Fibroblast of mammary gland (primary cell): Measurements from ENCODE around the gene TMEM163.

Experiments
- DNase-seq: peaks from one replicate; pipeline ENCODE4 v3.0.0-alpha.2; 2010; ENCODE audit warnings: low read depth
- H3K4me3 ChIP-seq: 2 replicates; pipeline ENCODE4 v1.5.1; 2011; ENCODE audit warnings: low read depth, mild to moderate bottlenecking, low read length, moderate library complexity; ENCODE audit not compliant: control insufficient read depth
- TF ChIP-seq, protein P1 (sequence below): conservative IDR thresholded peaks from 2 replicates; pipeline ENCODE4 v1.5.1; 2011; ENCODE audit warnings: low read depth, low read length, inconsistent platforms; ENCODE audit not compliant: control insufficient read depth, insufficient read depth

The TMEM163 gene

DNA sequence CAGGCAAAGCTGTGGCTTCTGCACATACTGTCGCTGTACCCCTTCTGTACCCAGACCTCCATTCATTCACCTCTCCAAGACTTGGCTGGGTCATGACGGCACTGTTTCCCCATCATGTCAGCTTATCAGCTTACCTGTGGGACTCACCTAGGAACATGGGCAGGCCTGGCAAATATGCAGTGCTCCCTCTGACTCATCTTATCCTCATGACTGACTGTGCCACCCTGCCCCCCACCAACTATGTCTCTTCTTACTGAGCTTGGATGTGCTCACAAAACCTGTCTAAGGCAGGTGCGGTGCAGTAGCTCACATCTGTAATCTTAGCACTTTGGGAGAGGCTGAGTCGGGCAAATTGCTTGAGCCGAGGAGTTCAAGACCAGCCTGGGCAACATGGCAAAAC, 312.5 kb downstream of the TMEM163 start:
- TF ChIP-seq, protein P1, sequence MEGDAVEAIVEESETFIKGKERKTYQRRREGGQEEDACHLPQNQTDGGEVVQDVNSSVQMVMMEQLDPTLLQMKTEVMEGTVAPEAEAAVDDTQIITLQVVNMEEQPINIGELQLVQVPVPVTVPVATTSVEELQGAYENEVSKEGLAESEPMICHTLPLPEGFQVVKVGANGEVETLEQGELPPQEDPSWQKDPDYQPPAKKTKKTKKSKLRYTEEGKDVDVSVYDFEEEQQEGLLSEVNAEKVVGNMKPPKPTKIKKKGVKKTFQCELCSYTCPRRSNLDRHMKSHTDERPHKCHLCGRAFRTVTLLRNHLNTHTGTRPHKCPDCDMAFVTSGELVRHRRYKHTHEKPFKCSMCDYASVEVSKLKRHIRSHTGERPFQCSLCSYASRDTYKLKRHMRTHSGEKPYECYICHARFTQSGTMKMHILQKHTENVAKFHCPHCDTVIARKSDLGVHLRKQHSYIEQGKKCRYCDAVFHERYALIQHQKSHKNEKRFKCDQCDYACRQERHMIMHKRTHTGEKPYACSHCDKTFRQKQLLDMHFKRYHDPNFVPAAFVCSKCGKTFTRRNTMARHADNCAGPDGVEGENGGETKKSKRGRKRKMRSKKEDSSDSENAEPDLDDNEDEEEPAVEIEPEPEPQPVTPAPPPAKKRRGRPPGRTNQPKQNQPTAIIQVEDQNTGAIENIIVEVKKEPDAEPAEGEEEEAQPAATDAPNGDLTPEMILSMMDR: no peak
- no peak for DNase-seq

More for the DNA sequence above, 312.5 kb downstream of the TMEM163 start:
- no peak overlapping the region for H3K4me3 ChIP-seq
